Stimulated activated CD4-positive, alpha-beta T cell treated with anti-CD3 and anti-CD28 coated beads, Interleukin-15, amount 100 ng/mL, for 48 hours (primary cell): Measurements from ENCODE around the gene TMEM240.
"Not testable (repeated sequence)": the region's sequence is repeated elsewhere in the genome, so short reads cannot be mapped to it uniquely, and the experiment has no call there.

Source experiments
- DNase-seq, 2 donors: peaks; one replicate each; pipeline ENCODE4 v3.0.0-alpha.2; 2020; ENCODE audit warnings: low read depth in 2 of 2

Gene TMEM240

GRCh38 chr1:1524750-1525383, 15.6 kb downstream of the TMEM240 start:
- not testable (repeated sequence) for DNase-seq

GRCh38 chr1:1523651-1524050, 16.8 kb downstream of the TMEM240 start:
- DNase-seq, result not testable (repeated sequence)

GRCh38 chr1:1523226-1523625, 17.2 kb downstream of the TMEM240 start:
- not testable (repeated sequence) for DNase-seq

GRCh38 chr1:1522536-1522935, 17.9 kb downstream of the TMEM240 start:
- DNase-seq, result not testable (repeated sequence)

GRCh38 chr1:1521331-1521730, 19.1 kb downstream of the TMEM240 start:
- DNase-seq, result no peak

- DNase-seq, result not testable (repeated sequence)
These were observed 20.5 kb downstream of the TMEM240 start for GRCh38 chr1:1519805-1520505.

- DNase-seq, result not testable (repeated sequence)
These were observed 21.8 kb downstream of the TMEM240 start for GRCh38 chr1:1518621-1519007.

- DNase-seq, result no peak
These were observed 22.3 kb downstream of the TMEM240 start for GRCh38 chr1:1517973-1518620.

- not testable (repeated sequence) for DNase-seq
These were observed 23.5 kb downstream of the TMEM240 start for GRCh38 chr1:1516923-1517322.

- not testable (repeated sequence) for DNase-seq
These were observed 26.0 kb downstream of the TMEM240 start for GRCh38 chr1:1514376-1514775.

GRCh38 chr1:1513675-1514074, 26.7 kb downstream of the TMEM240 start:
- DNase-seq, result not testable (repeated sequence)

GRCh38 chr1:1512425-1512824, 28.0 kb downstream of the TMEM240 start:
- DNase-seq, result not testable (repeated sequence)

GRCh38 chr1:1511533-1512285, 28.7 kb downstream of the TMEM240 start, which contains the start of gene ATAD3A:
Gene ATAD3A, plus strand, starts transcription at chr1:1512162. Its CDS starts 107 bp downstream, at chr1:1512269.
- peak; percentile 94 to 96 for DNase-seq

GRCh38 chr1:1510912-1511532, 29.4 kb downstream of the TMEM240 start:
- no peak for DNase-seq

- not testable (repeated sequence) for DNase-seq
These were observed 31.0 kb downstream of the TMEM240 start for GRCh38 chr1:1509465-1509850.

GRCh38 chr1:1508775-1509464, 31.5 kb downstream of the TMEM240 start:
- not testable (repeated sequence) for DNase-seq

- no peak for DNase-seq
These were observed 33.1 kb downstream of the TMEM240 start for GRCh38 chr1:1507305-1507704.

GRCh38 chr1:1505801-1506200, 34.6 kb downstream of the TMEM240 start:
- DNase-seq, result not testable (repeated sequence)

GRCh38 chr1:1505366-1505798, 35.0 kb downstream of the TMEM240 start:
- not testable (repeated sequence) for DNase-seq

- peak; percentile 68 to 73 for DNase-seq
These were observed 35.6 kb downstream of the TMEM240 start for GRCh38 chr1:1504777-1505365.
